Measurements from ENCODE around the gene NSF.

NSF gene

DNA sequence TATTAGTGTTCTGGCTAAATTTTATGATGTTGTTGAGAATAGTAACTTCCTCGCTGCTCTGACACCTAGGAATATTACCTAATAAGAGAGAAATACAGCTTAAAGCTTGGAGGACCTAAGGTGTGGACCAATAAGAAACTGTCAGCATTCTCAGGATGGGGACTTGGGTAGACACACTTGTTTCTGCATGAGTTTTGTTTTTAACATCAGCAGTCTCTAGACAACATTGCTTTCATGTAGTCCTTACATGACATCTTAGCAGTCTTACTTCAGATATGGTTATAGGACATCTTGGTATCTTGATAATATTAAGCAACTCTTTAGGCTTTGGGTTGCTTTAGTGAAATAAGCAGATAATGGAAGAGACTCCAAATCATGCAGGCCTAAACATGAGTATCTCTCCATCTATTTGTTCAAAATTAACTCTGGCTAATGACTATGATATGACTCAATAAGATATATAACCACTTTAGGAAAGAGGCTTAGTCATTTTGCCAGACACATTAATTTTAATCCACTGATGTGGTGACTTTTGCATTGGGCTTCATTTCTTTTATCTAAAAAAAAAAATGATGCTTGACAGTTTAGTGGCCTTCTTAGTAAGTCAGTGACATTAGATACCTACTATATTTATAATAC is 143.5 kb downstream of the NSF start:
- no peak overlapping the region for H3K4me3 ChIP-seq (replicated peaks; ENCODE audit: low read depth, low read length)
- DNase-seq (ENCODE audit: extremely low read depth, low read depth), result no peak
- TF ChIP-seq, protein P1, sequence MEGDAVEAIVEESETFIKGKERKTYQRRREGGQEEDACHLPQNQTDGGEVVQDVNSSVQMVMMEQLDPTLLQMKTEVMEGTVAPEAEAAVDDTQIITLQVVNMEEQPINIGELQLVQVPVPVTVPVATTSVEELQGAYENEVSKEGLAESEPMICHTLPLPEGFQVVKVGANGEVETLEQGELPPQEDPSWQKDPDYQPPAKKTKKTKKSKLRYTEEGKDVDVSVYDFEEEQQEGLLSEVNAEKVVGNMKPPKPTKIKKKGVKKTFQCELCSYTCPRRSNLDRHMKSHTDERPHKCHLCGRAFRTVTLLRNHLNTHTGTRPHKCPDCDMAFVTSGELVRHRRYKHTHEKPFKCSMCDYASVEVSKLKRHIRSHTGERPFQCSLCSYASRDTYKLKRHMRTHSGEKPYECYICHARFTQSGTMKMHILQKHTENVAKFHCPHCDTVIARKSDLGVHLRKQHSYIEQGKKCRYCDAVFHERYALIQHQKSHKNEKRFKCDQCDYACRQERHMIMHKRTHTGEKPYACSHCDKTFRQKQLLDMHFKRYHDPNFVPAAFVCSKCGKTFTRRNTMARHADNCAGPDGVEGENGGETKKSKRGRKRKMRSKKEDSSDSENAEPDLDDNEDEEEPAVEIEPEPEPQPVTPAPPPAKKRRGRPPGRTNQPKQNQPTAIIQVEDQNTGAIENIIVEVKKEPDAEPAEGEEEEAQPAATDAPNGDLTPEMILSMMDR (IDR thresholded peaks at IDR 0.05; ENCODE audit: low read depth, low read length, missing control alignments), result no peak

- no peak for DNase-seq (ENCODE audit: extremely low read depth, low read depth)
- no peak overlapping the region for H3K4me3 ChIP-seq (replicated peaks; ENCODE audit: low read depth, low read length)
- TF ChIP-seq, protein P1 (IDR thresholded peaks at IDR 0.05; ENCODE audit: low read depth, low read length, missing control alignments), result no peak
These were observed 145.6 kb downstream of the NSF start for GRCh38 chr17:46736100-46736499.

DNA sequence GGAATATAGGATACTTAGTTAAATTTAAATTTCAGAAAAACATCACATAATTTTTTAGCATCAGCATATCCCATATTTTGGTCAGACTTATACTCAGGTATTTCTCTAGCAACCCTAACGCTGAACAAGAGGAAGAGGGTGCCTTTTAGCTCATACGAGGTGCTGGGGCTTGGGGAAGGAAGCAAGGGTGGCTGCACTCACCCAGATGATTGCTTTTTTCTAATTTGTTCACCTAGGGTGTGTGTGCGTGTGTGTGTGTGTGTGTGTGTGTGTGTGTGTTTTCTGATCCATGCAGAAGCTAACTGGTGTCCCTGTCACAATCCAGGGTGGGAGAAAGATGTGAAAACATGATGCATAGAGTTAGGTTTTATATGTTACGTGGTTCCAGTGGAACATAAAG is 146.9 kb downstream of the NSF start:
- no peak overlapping the region for H3K4me3 ChIP-seq (replicated peaks; ENCODE audit: low read depth, low read length)
- no peak for DNase-seq (ENCODE audit: extremely low read depth, low read depth)
- TF ChIP-seq, protein P1 (IDR thresholded peaks at IDR 0.05; ENCODE audit: low read depth, low read length, missing control alignments), result no peak

- DNase-seq (ENCODE audit: extremely low read depth, low read depth), result no peak
- TF ChIP-seq, protein P1 (IDR thresholded peaks at IDR 0.05; ENCODE audit: low read depth, low read length, missing control alignments), result no peak
- no peak overlapping the region for H3K4me3 ChIP-seq (replicated peaks; ENCODE audit: low read depth, low read length)
These were observed 148.1 kb downstream of the NSF start for GRCh38 chr17:46738544-46738943.

DNA sequence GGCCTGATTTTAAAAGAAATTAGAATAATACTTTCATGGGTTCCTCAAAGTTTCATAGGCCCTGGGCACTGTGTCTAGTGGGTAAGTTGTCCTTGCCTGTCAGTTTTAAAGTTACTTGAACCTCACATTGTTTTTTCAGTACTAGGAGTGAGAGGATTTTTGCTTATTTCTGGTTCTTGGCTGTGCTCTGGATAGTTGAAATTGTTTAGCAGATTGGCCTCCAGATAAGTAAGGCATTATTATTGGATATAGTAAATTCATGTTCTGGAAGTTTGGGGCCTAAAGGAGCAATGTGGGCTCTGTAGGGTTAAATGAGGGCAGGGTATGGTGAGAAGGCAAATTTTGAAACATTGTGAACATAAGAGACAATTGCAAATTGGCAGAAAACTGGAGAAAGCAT is 149.5 kb downstream of the NSF start:
- DNase-seq (ENCODE audit: extremely low read depth, low read depth), result no peak
- H3K4me3 ChIP-seq (replicated peaks; ENCODE audit: low read depth, low read length), result no peak overlapping the region
- TF ChIP-seq, protein P1 (IDR thresholded peaks at IDR 0.05; ENCODE audit: low read depth, low read length, missing control alignments), result no peak

- TF ChIP-seq, protein P1 (IDR thresholded peaks at IDR 0.05; ENCODE audit: low read depth, low read length, missing control alignments), result no peak
- H3K4me3 ChIP-seq (replicated peaks; ENCODE audit: low read depth, low read length), result no peak overlapping the region
- no peak for DNase-seq (ENCODE audit: extremely low read depth, low read depth)
These were observed 150.8 kb downstream of the NSF start for GRCh38 chr17:46741122-46741730.
